ENCODE data around the gene TSGA10. TPM values are rescaled to one million over a fixed set of nuclear protein-coding genes. Genes with fewer than 3 reads are reported as not detected.
"Not testable (repeated sequence)": the region's sequence is repeated elsewhere in the genome, so short reads cannot be mapped to it uniquely, and the experiment has no call there.

Gene TSGA10
- total RNA-seq, 1 experiment from 2014 or later, result 7.5 TPM

GRCh38 chr2:99140056-99140859, 14.5 kb downstream of the TSGA10 start:
- peak overlapping the region; percentile 60 to 82 for H3K4me3 ChIP-seq (ENCODE audit: low read depth in 2 of 2, low read length in 2 of 2)
- no peak for ATAC-seq
- intact Hi-C loops (cut with micrococcal nuclease; ENCODE audit: unreplicated experiment), result no loop called here
- CTCF ChIA-PET, result interaction anchor here (0.6 kb wide), 1 partner anchor 41 kb away, joined by 7 read pairs; no protein-coding TSS in a partner anchor
- no peak for TF ChIP-seq SIN3A (IDR thresholded peaks at IDR 0.05; ENCODE audit: borderline replicate concordance, insufficient read depth, low read depth, low read length)
- no peak for TF ChIP-seq POLR2AphosphoS5 (IDR thresholded peaks at IDR 0.05; ENCODE audit: low read depth, low read length)
- TF ChIP-seq, protein P1, sequence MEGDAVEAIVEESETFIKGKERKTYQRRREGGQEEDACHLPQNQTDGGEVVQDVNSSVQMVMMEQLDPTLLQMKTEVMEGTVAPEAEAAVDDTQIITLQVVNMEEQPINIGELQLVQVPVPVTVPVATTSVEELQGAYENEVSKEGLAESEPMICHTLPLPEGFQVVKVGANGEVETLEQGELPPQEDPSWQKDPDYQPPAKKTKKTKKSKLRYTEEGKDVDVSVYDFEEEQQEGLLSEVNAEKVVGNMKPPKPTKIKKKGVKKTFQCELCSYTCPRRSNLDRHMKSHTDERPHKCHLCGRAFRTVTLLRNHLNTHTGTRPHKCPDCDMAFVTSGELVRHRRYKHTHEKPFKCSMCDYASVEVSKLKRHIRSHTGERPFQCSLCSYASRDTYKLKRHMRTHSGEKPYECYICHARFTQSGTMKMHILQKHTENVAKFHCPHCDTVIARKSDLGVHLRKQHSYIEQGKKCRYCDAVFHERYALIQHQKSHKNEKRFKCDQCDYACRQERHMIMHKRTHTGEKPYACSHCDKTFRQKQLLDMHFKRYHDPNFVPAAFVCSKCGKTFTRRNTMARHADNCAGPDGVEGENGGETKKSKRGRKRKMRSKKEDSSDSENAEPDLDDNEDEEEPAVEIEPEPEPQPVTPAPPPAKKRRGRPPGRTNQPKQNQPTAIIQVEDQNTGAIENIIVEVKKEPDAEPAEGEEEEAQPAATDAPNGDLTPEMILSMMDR (IDR thresholded peaks at IDR 0.05), result no peak
- no peak for TF ChIP-seq TCF7L2 (IDR thresholded peaks at IDR 0.05; ENCODE audit: low read depth, low read length)
- no peak for TF ChIP-seq REST (IDR thresholded peaks at IDR 0.05; ENCODE audit: insufficient read depth in 1 of 2, low read depth in 2 of 2, low read length in 1 of 2)
- H3K4me1 ChIP-seq (ENCODE audit: control insufficient read depth, insufficient read depth, low read length), result peaks cover 14% of the 10 kb centered on the region
- H3K27ac ChIP-seq (ENCODE audit: low read length), result peak overlapping the region; percentile 86
- H3K36me3 ChIP-seq (ENCODE audit: control insufficient read depth, insufficient read depth, low read length), result no peaks in the 10 kb centered on the region
- in situ Hi-C loops (cut with HindIII; ENCODE audit: low pct_unique_long_range_greater_than_20kb, low sequenced_read_pairs), result no loop called here
- H3K27me3 ChIP-seq (ENCODE audit: control insufficient read depth, insufficient read depth, low read length), result no peaks in the 10 kb centered on the region; the same call in 1 of the 2 replicates
- BruUV-seq (replicated peaks), result no TSS peak
- peak; percentile 7 for DNase-seq (ENCODE audit: low read depth, low spot score)
- no peaks in the 10 kb centered on the region for H3K9me3 ChIP-seq (ENCODE audit: control insufficient read depth, insufficient read depth, low read depth, low read length)
- POLR2A ChIA-PET, result no interaction called here

DNA sequence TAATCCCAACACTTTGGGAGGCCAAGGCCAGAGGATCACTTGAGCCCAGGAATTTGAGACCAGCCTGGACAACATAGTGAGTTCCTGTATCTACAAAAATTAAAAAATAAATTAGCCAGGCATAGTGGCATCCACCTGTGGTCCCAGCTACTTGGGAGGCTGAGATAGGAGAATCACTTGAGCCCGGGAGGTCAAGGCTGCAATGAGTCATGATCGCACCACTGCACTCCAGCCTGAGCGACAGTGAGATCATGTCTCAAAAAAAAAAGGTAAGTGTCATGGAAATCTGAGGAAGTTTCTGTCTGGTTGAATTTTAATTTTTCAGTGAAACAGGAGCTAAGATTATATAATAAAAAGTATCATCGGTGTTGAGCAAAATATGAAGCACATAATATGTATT, 15.7 kb downstream of the TSGA10 start:
- intact Hi-C loops (cut with micrococcal nuclease; ENCODE audit: unreplicated experiment) (no loop called here), in situ Hi-C loops (cut with HindIII; ENCODE audit: low pct_unique_long_range_greater_than_20kb, low sequenced_read_pairs) (no loop called here)
- no peak for DNase-seq (ENCODE audit: low read depth, low spot score)
- BruUV-seq (replicated peaks), result no TSS peak
- Histone ChIP-seq H3K27me3 (ENCODE audit: control insufficient read depth, insufficient read depth, low read length) (no peaks in the 10 kb centered on the region; the same call in 1 of the 2 replicates), H3K9me3 (ENCODE audit: control insufficient read depth, insufficient read depth, low read depth, low read length) (no peaks in the 10 kb centered on the region), H3K4me3 (ENCODE audit: low read depth in 2 of 2, low read length in 2 of 2) (no peak overlapping the region), H3K4me1 (ENCODE audit: control insufficient read depth, insufficient read depth, low read length) (peaks cover 14% of the 10 kb centered on the region), H3K36me3 (ENCODE audit: control insufficient read depth, insufficient read depth, low read length) (no peaks in the 10 kb centered on the region), H3K27ac (ENCODE audit: low read length) (no peak overlapping the region)
- no peak for TF ChIP-seq SIN3A (IDR thresholded peaks at IDR 0.05; ENCODE audit: borderline replicate concordance, insufficient read depth, low read depth, low read length)
- TF ChIP-seq TCF7L2 (IDR thresholded peaks at IDR 0.05; ENCODE audit: low read depth, low read length), result no peak
- no peak for TF ChIP-seq POLR2AphosphoS5 (IDR thresholded peaks at IDR 0.05; ENCODE audit: low read depth, low read length)
- no peak for TF ChIP-seq REST (IDR thresholded peaks at IDR 0.05; ENCODE audit: insufficient read depth in 1 of 2, low read depth in 2 of 2, low read length in 1 of 2)
- TF ChIP-seq, protein P1 (IDR thresholded peaks at IDR 0.05), result no peak
- ATAC-seq, result no peak
- ChIA-PET CTCF (no interaction called here), POLR2A (no interaction called here)

DNA sequence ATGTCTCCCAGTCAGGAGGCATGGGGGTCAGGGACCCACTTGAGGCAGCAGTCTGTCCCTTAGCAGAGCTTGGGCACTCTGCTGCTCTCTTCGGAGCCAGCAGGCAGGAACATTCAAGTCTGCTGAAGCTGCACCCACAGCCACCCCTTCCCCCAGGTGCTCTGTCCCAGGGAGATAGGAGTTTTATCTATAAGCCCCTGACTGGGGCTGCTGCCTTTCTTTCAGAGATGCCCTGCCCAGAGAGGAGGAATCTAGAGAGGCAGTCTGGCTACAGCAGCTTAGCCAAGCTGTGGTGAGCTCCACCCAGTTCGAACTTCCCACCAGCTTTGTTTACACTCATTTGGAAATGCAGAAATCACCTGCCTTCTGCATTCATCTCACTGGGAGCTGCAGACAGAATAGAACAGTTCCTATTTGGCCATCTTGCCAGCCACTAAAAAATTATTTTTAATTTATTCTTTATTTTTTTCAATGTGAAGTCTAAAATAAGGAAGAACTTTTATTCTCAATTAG, 19.6 kb downstream of the TSGA10 start:
- CTCF ChIA-PET; DNase-seq (ENCODE audit: low read depth, low spot score); POLR2A ChIA-PET; H3K9me3 ChIP-seq (ENCODE audit: control insufficient read depth, insufficient read depth, low read depth, low read length); H3K4me1 ChIP-seq (ENCODE audit: control insufficient read depth, insufficient read depth, low read length); H3K4me3 ChIP-seq (ENCODE audit: low read depth in 2 of 2, low read length in 2 of 2); BruUV-seq (replicated peaks); H3K27ac ChIP-seq (ENCODE audit: low read length); in situ Hi-C loops (cut with HindIII; ENCODE audit: low pct_unique_long_range_greater_than_20kb, low sequenced_read_pairs); H3K27me3 ChIP-seq (ENCODE audit: control insufficient read depth, insufficient read depth, low read length); intact Hi-C loops (cut with micrococcal nuclease; ENCODE audit: unreplicated experiment); H3K36me3 ChIP-seq (ENCODE audit: control insufficient read depth, insufficient read depth, low read length); ATAC-seq: not testable (repeated sequence)

All from Panc1 (cell line).